Measurements from ENCODE around the gene TELO2. TPM values are rescaled to one million over a fixed set of nuclear protein-coding genes. Genes with fewer than 3 reads are reported as not detected.

TELO2 gene
- total RNA-seq, 2 donors from 2014 or later: 24.8 to 27.9 TPM

GRCh38 chr16:1454561-1454960 lies 38.6 kb upstream of the TELO2 start:
- Histone ChIP-seq H3K36me3 (peaks cover 63% of the 10 kb centered on the region), H3K9me3 (no peaks in the 10 kb centered on the region), H3K27me3 (replicated peaks; ENCODE audit: insufficient read depth) (no peaks in the 10 kb centered on the region), H3K4me1 (ENCODE audit: control insufficient read depth in 1 of 2, low read depth in 2 of 2) (no peaks in the 10 kb centered on the region), H3K27ac (no peak overlapping the region), H3K4me3 (no peak overlapping the region)
- ATAC-seq (ENCODE audit: insufficient number of reproducible peaks, low FRiP score, low read depth) (no peak), DNase-seq (ENCODE audit: low spot score) (no peak)
- TF ChIP-seq CTCF (IDR thresholded peaks at IDR 0.05): no peak

- H3K4me1 ChIP-seq (ENCODE audit: control insufficient read depth in 1 of 2, low read depth in 2 of 2): no peaks in the 10 kb centered on the region
- DNase-seq (ENCODE audit: low spot score) (no peak), ATAC-seq (ENCODE audit: insufficient number of reproducible peaks, low FRiP score, low read depth) (no peak)
- H3K36me3 ChIP-seq: peaks cover 63% of the 10 kb centered on the region
- no peak overlapping the region for H3K27ac ChIP-seq
- no peaks in the 10 kb centered on the region for H3K9me3 ChIP-seq
- TF ChIP-seq CTCF (IDR thresholded peaks at IDR 0.05): no peak
- no peak overlapping the region for H3K4me3 ChIP-seq
- no peaks in the 10 kb centered on the region for H3K27me3 ChIP-seq (replicated peaks; ENCODE audit: insufficient read depth)
These were observed 37.7 kb upstream of the TELO2 start for GRCh38 chr16:1455190-1456171.

- TF ChIP-seq CTCF (IDR thresholded peaks at IDR 0.05): no peak
- no peak for DNase-seq (ENCODE audit: low spot score)
- Histone ChIP-seq H3K4me1 (ENCODE audit: control insufficient read depth in 1 of 2, low read depth in 2 of 2) (no peaks in the 10 kb centered on the region), H3K27me3 (replicated peaks; ENCODE audit: insufficient read depth) (no peaks in the 10 kb centered on the region), H3K27ac (no peak overlapping the region), H3K36me3 (peaks cover 60% of the 10 kb centered on the region), H3K9me3 (no peaks in the 10 kb centered on the region), H3K4me3 (no peak overlapping the region)
- ATAC-seq (ENCODE audit: insufficient number of reproducible peaks, low FRiP score, low read depth): no peak
These were observed 36.2 kb upstream of the TELO2 start for GRCh38 chr16:1456951-1457350.

GRCh38 chr16:1457489-1458245 lies 35.5 kb upstream of the TELO2 start:
- H3K27ac ChIP-seq: no peak overlapping the region
- peaks cover 54% of the 10 kb centered on the region for H3K36me3 ChIP-seq
- DNase-seq (ENCODE audit: low spot score) (no peak), ATAC-seq (ENCODE audit: insufficient number of reproducible peaks, low FRiP score, low read depth) (no peak)
- H3K4me1 ChIP-seq (ENCODE audit: control insufficient read depth in 1 of 2, low read depth in 2 of 2): no peaks in the 10 kb centered on the region
- no peak for TF ChIP-seq CTCF (IDR thresholded peaks at IDR 0.05)
- H3K27me3 ChIP-seq (replicated peaks; ENCODE audit: insufficient read depth): no peaks in the 10 kb centered on the region
- H3K9me3 ChIP-seq: no peaks in the 10 kb centered on the region
- H3K4me3 ChIP-seq: no peak overlapping the region

- DNase-seq (ENCODE audit: low spot score) (no peak), ATAC-seq (ENCODE audit: insufficient number of reproducible peaks, low FRiP score, low read depth) (no peak)
- peaks cover 47% of the 10 kb centered on the region for H3K36me3 ChIP-seq
- no peaks in the 10 kb centered on the region for H3K9me3 ChIP-seq
- no peak overlapping the region for H3K4me3 ChIP-seq
- no peaks in the 10 kb centered on the region for H3K27me3 ChIP-seq (replicated peaks; ENCODE audit: insufficient read depth)
- no peak for TF ChIP-seq CTCF (IDR thresholded peaks at IDR 0.05)
- no peak overlapping the region for H3K27ac ChIP-seq
- H3K4me1 ChIP-seq (ENCODE audit: control insufficient read depth in 1 of 2, low read depth in 2 of 2): no peaks in the 10 kb centered on the region
These were observed 34.7 kb upstream of the TELO2 start for GRCh38 chr16:1458336-1458976.

All from thoracic aorta (tissue), 2 donors.